CD4-positive, alpha-beta T cell treated with Interleukin-1 beta for 1 hour (primary cell): ENCODE results near the gene B4GALT2.

Experiments
- DNase-seq, 2 donors: peaks; one replicate each; pipeline ENCODE4 v3.0.0-alpha.2; 2020 to 2022

Gene B4GALT2

DNA sequence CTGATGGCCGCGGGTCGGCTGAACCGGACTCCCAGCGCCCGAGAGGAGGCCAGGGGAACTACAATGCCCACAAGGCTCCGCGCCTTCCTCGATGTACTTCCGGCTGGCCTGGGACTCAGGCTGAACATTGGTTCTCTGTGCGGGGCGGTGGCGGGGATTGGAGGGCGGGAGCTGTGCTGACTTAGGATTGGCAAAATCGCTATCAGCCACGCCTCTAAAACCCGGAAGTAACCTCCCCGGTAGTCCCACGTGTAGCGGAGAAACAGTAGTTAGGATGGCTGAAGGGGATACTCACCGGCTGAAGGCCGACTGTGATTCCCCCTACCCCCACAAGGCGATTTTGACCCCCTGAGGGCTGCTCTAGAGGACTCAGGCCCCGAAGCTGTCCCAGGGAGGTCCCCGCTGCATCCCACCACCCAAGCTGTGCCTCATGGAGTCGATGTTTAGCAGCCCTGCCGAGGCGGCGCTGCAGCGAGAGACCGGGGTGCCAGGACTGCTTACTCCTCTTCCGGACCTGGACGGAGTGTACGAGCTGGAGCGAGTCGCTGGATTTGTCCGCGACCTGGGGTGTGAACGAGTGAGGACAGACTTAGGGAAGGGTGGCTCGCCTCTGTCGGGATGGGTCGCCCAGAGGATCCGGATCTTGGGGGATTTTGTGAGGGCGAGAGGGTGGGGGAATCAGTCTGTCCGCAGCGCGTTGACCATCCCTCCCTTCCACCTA, 9.1 kb upstream of the B4GALT2 start, which contains the start of gene DPH2:
TSS of gene DPH2 (plus strand) at position 265 of the 721 bp plus-strand sequence. CDS start at position 431, 166 bp downstream.
- peak; percentile 95 to 96 for DNase-seq

DNA sequence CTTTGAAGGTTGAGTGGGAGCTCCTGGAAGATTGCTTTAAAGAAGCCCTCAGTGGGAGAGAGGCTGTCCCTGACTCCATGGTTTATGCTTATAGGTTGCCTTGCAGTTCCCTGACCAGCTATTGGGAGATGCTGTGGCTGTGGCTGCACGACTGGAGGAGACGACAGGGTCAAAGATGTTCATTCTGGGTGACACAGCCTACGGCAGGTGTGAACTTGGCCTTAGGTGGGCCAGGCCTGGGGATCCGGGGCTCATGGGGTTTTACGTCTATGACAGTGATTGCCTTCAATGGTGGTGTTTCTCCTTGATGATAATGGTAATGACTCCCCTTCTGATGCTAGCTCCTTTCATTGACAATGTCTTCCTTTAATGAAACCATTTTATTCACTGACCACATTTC, 8.5 kb upstream of the B4GALT2 start:
- no peak for DNase-seq

DNA sequence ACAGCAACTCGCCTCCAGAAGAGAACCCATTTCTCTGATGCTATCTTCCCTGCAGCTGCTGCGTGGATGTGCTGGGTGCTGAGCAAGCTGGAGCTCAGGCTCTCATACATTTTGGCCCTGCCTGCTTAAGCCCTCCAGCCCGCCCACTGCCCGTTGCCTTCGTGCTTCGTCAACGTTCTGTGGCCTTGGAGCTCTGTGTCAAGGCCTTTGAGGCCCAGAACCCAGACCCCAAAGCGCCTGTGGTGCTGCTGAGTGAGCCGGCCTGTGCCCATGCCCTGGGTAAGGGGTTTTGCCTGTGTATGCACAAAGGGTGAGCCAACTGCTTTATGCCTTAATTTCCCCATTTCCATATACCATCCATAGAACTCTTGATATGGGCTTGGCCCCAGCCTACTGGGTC, 8.1 kb upstream of the B4GALT2 start:
- no peak for DNase-seq

DNA sequence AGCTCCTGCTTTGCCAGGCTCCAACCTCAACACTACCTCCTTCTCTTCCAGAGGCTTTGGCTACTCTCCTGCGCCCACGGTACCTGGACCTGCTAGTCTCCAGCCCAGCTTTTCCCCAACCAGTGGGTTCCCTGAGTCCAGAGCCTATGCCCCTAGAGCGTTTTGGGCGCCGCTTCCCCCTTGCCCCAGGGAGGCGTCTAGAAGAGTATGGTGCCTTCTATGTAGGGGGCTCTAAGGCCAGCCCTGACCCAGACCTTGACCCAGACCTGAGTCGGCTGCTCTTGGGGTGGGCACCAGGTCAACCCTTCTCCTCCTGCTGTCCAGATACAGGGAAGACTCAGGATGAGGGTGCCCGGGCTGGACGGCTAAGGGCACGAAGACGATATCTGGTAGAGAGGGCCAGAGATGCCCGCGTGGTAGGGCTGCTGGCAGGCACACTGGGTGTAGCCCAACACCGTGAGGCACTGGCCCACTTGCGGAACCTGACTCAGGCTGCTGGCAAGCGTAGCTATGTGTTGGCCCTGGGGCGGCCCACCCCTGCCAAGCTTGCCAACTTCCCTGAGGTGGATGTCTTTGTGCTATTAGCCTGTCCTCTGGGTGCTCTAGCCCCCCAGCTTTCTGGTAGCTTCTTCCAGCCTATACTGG, 7.6 kb upstream of the B4GALT2 start:
- DNase-seq = no peak

DNA sequence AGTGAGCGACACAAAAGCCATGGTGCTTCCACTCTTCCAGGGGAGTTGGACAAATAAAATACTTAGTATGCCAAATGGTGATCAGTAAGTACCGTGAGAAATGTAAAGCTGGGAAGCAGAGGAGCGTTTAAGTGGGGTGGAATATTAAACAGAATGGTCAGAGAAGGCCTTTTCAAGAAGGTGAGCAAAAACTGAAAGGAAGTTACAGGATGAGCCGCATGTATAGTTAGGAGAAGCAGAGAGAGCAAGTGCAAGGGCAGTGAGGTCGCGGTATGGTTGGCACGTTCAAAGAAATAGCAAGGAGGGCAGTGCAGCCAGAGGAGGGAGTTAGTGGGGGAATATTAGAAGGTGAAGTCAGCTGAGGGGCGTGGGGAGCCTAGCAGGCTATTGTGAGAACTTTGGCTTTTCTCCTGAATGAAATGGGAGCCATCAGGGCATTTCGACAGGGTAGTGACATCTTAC, 5.0 kb upstream of the B4GALT2 start:
- DNase-seq = no peak

DNA sequence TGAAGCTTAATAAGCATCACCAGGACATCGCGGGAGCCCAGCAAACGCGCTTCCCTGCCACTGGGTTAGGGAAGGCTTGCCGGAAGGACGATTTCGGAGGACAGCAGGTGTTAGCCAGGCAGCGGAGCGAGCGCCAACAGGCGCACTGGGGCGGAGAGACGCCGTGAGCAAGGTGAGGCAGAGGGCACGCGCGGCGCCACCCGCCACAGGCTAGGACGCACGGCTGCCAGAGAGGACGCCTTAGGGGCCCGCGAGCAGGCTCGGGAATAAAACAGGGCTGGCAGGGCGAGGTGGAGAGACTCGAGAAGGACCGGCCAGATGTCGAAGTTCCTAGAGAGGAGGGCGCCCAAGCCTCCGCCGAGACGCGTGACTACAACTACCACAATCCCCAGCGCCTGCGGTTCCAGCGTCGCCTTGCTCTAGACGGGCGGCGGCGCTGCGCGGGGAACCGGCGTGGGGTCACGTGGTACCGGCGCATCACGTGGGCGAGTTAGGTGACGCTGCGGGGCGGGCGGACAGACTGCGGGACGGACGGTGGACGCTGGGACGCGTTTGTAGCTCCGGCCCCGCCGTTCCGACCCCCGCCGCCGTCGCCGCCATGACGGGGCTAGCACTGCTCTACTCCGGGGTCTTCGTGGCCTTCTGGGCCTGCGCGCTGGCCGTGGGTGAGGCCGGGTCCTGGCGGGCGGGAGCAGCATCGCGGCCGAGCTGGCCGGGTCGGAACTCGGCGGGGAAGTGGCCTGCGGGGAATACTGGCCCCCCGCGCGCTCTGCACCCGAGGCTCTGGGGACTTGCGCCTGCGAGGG, 4.4 kb upstream of the B4GALT2 start, which contains the start of gene ATP6V0B:
TSS of gene ATP6V0B (plus strand) at position 518 of the 806 bp plus-strand sequence. CDS start at position 599, 81 bp downstream.
- DNase-seq = peak; percentile 90

DNA sequence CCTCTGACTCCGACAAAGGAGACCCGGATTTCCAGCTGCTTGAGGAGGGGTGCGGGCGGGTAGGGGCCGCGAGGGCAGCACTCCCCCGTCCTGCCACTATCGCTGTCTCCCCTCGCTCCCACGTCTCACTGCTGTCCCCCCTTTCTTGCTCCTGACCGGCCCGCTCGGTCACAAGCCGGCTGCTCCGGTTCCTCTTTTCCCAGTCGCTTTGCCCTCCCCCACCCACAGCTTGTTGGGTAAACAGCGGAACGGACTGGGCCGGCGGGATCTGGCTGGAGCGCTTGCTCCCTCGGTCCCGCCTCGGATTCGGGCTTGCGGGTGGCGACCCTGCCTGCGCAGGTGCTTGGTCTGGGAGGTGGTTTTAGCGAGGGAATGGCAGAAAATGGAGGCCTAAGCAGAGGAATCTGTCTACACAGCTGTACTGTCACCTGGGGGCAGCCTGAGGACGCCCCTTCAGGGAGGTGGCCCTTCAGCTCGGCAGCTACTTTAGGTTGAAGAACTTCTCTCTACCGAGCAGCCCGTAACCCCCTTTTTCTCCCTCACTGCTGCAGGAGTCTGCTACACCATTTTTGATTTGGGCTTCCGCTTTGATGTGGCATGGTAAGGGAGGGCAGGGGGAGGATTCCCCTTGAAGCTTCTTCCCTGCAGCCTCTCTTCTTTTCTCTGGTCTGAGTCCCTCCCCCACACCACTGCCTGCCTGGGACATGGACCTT, 3.6 kb upstream of the B4GALT2 start:
- DNase-seq = peak; percentile 53 to 61

DNA sequence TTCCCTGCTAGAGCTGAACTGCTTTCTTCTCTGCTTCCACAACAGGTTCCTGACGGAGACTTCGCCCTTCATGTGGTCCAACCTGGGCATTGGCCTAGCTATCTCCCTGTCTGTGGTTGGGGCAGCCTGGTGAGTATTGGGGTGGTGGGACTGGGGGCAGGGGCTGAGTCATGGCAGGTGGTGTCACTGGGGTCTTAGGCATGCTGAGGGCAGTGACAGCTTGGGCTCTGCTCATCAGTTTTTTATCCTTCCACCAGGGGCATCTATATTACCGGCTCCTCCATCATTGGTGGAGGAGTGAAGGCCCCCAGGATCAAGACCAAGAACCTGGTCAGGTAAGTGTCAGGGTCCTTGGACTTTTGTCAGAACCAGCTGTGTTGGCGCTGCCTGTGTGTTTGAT, 3.0 kb upstream of the B4GALT2 start:
- DNase-seq = no peak

DNA sequence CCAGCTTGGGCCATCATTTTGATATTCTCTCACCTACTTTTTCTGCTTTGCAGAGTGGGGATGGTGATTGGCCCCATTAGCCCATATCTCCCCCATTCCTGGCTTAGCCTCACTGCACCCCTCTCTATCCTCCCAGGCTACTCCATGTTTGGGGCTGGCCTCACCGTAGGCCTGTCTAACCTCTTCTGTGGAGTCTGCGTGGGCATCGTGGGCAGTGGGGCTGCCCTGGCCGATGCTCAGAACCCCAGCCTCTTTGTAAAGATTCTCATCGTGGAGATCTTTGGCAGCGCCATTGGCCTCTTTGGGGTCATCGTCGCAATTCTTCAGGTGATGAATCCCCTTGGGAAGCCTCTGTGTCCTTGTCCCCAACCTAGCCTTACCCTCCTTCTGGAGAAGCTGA, 2.1 kb upstream of the B4GALT2 start:
- no peak for DNase-seq

DNA sequence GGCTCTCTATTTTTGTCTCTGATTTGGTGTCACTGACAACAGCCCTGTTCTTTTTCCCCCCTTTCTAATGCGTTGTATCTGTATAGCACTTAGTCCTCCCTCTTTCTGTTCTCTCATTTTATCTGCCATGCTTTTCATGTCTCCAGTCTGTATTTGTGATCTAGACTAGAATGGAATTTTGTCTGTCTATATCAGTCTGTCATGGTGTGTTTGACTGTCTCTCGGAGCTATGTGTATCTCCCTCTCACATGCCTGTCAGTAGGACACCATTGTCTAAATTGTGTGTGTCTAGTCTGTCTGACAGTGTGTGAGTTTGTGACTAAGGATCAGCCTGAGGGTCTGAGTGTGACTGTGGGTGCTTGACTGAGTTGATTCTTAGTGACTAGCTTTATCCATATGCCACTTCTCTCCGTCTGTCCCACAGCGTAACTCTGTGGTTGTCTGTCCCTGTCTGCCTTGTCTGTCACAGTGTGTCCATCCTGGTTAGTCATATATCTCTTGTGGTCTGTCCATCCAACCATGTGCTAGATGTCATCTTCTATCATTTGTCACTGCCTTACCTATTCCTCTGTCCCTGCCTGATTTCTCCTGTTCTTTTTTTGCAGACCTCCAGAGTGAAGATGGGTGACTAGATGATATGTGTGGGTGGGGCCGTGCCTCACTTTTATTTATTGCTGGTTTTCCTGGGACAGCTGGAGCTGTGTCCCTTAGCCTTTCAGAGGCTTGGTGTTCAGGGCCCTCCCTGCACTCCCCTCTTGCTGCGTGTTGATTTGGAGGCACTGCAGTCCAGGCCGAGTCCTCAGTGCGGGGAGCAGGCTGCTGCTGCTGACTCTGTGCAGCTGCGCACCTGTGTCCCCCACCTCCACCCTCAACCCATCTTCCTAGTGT, 1.4 kb upstream of the B4GALT2 start:
- DNase-seq = no peak

DNA sequence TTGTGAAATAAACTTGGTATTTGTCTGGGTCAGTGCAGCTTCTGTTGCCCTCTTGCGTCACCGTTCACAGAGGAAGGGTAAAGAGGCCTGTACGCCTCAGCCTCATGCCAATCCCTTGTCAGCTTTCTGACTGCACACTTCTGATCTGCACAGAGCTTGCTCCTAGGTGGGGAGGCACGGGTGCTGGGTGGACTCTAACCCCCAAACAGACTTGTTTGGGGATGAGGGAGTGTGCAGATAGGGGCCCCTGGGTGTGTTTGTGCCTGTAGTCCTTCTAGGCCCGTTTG, 803 bp upstream of the B4GALT2 start:
- DNase-seq = no peak

DNA sequence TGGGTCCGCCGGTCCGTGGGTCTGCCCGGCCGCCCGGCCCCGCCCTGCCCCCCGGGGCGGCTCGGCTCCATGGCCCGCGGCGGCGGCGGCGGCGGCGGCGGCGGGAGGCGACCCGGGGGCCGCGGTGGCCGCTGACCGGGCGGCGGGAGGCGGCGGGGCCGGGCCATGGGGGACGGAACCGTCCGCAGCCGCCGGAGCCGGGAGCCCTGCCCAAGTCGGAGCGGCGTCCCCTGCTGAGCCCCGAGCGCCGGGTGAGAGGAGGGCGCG, 184 bp downstream of the B4GALT2 start:
- no peak for DNase-seq

DNA sequence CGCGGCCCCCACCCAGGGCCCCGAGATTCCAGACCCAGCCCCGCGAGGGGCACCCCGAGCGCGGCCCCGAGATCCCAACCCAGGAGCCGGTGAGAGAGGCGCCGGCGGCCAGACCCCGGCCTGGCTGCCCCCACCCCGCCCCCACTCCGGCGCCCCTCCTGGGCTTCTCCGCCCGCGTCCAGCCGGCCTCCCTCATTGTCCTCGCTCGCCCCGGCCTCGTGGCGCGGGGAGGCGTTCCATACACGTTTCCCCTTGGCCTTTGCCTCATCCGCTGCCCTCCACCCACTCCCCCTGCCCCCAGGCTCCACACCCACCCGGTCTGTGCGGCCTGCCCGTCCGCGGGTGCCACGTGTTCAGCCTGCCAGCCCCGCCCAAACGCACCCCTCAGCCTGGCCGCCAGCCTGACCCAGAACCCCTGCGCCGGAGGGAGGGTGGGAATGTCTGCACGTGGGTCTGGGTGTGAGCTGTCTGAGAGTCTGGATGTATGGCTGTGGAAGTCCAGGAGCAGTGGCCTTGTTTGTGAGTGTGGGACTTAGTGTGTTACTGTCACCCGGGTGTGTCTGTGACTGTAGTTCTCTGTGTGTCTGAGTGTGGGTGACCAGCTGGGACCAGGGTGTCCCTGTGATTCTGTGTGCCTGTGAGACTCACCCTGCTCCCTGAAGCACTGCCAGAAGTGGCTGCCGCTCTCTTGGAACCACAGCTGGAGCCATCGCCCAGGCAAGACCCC, 681 bp downstream of the B4GALT2 start:
- peak in 1 of 2 donors; percentile 20 for DNase-seq

DNA sequence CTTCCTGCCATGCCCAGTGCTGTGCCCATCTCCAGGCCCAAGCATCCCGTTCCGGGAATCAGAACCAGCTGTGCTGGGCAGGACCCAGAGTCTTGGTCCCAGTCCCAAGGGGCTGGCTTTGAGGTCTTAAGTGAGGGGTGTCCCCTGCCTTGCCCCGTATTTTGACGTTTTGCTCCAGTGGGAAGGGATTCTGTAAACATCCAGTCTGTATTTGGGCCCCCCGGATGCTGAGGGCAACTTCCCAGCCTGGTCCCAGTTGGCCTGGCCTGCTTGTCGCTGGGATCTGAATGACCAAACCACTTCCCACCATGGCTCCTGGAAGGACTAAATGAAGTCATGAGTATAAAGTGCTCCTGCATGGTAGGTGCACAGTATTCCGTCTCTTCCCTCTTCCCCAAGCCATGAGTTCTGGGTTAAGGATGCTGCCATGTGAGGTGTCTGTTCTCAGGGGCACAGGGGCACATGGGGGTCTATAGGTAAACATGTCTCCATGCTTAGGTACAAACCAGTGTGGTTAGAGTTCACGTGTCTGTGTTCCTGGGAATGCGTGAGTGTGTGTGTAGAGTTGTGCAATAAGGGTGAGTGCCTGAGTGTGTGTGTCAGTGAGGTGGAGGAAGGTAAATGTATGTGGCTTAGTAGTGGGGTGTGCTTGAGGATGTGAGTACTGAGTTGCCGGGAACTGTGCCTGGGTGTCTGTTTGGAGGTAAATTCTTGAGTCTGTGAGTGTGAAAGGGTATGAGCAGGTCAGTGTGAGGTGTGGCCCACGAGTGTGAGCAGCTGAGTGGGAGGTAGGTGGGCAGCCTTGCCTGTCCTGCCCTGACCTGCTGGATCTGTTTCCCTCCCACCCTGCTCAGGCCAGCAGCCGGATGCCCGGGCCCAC, 1.5 kb downstream of the B4GALT2 start:
- DNase-seq = no peak

DNA sequence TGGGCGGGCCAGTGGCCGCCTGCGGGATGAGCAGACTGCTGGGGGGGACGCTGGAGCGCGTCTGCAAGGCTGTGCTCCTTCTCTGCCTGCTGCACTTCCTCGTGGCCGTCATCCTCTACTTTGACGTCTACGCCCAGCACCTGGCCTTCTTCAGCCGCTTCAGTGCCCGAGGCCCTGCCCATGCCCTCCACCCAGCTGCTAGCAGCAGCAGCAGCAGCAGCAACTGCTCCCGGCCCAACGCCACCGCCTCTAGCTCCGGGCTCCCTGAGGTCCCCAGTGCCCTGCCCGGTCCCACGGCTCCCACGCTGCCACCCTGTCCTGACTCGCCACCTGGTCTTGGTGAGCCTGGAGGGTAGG, 2.1 kb downstream of the B4GALT2 start:
- no peak for DNase-seq

DNA sequence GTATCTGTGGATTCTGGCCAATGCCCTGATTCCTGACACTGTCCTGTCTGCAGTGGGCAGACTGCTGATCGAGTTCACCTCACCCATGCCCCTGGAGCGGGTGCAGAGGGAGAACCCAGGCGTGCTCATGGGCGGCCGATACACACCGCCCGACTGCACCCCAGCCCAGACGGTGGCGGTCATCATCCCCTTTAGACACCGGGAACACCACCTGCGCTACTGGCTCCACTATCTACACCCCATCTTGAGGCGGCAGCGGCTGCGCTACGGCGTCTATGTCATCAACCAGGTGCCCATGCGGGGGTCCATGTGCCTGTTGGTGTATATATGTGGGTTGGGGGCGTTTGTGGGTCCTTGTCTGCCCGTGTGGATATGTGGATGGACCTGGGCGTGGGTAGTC, 2.6 kb downstream of the B4GALT2 start:
- no peak for DNase-seq

DNA sequence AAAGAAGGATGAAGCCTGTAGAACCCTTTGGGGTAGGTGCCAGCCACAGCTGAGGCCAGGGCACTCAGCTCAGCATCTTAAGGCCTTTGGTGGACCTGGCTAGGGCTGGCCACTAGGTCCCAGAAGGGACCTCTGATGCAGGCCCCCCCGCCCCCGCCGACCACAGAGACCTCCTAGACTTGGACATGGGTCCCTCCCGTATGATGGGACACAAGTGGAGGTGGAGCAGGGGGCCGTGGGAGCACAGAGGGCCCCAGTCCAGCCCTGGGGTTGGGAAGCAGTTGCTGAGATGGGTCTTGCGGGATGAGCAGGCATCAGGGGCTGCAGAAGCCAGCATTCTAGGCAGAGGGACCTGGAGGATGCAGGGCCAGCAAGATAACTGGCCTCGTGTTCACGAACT, 3.2 kb downstream of the B4GALT2 start:
- DNase-seq = no peak

DNA sequence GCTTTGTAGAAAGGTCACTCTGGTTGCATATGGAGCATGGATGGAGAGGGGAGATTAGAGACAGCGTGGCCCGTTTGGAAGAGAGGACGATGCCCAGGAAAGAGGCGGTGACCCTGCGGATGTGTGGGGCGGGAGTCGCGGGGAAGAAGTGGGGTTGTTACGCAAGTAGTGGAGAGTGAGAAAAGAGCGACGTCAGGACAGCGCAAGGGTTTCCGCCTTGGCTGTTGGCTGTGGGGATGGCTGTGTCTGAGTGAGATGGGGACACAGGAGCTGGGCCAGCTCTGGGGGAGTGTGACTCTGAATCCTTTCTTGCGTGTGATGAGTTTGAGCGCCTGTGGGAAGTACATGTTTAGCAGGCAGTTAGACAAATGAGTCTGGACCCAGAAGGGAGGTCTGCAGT, 3.8 kb downstream of the B4GALT2 start:
- DNase-seq = peak in 1 of 2 donors; percentile 23

DNA sequence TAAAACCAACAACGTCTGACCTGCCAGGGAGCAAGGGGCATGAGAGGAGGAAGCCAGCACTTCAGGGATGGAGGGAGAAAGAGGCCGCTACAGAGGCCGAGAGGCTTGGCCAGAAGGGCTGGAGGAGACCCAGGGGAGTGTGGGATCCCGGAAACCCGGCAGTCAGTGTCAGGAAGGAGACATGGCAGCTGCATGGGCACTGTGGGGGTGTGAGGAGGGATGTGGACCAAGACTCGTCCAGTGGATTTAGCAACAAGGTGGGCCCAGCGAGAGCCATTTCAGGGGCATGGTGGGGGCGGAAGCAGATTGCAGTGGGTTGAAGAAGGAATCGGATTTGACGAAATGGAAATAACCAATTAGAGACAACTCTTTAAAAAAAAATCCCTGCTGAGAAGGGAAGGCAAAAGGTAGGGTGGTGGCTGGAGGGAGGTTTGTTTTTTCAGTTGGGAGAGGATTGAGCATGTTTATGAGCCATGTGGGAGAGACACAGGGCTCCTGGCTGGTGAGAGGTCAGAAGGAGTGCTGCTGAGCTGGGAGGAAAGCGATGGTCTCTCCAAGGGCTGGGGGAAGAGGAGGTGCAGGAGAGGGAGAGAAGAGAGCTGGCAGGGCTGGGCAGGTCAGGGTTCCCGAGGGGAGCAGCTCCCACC, 4.4 kb downstream of the B4GALT2 start:
- no peak for DNase-seq

DNA sequence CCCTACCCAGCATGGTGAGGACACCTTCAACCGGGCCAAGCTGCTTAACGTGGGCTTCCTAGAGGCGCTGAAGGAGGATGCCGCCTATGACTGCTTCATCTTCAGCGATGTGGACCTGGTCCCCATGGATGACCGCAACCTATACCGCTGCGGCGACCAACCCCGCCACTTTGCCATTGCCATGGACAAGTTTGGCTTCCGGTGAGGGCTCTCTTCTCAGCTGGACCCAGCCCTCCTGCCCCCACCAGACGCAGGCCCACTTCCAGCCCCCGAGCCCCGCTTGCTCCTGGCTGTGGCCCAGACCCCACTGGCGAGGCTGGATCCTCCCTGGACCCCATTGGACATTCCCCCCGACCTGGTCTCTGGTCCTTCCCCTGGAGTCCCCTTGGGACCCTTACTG, 5.8 kb downstream of the B4GALT2 start:
- no peak for DNase-seq
